ENCODE data around the gene CDKN2C.
A peak's percentile ranks its signal among the peaks of the same experiment; 100 is the strongest.
"Not testable (repeated sequence)": the region's sequence is repeated elsewhere in the genome, so short reads cannot be mapped to it uniquely, and the experiment has no call there.

CDKN2C gene

DNA sequence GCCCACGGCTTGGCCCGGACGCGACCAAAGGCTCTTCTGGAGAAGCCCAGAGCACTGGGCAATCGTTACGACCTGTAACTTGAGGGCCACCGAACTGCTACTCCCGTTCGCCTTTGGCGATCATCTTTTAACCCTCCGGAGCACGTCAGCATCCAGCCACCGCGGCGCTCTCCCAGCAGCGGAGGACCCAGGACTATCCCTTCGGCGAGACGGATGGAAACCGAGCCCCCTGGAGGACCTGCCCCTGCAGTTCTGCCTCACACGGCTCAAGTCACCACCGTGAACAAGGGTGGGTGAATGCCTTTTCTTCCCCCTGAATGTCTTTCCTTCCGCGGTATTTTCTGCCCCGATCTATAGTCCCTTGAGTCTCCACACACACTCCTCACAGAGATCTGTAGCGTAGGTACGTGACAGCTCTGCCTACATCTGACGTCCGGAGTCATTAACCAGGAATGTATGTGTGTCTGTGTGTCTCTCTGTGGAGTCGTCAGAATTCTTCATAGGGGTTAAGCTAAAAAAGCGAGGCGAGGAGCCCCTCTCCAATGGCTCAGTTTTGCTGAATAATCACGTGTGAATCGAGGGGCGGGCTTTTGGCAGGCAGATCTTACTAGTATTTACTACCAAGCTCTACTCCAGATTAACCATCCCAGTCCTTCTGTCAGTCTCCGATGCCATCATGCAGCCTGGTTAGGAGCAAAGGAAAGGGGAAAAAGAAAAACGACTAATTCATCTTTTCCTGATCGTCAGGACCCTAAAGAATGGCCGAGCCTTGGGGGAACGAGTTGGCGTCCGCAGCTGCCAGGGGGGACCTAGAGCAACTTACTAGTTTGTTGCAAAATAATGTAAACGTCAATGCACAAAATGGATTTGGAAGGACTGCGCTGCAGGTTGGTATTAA lies at the start of gene CDKN2C:
Gene CDKN2C (plus strand): TSS at position 635 of the 898 bp plus-strand sequence. CDS start 124 bp downstream, at position 759.
- peak; percentile 99 for DNase-seq

DNA sequence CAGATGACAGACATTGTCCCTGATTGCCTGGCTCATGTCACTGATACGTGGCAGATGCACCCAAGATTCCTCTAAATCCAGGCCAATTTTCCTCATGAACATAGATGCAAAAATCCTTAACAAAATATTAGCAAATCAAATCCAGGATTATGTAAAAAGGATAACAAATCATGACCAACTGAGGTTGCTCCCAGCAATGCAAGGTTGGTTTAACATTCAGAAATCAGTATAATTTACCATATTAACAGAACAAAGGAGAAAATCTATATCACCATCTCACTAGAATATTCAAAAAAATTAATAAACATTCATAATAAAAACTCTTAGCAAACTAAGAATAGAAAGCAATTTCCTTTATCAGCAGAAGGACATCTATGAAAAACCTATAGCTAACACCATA lies 49.6 kb upstream of the CDKN2C start:
- DNase-seq: no peak

DNA sequence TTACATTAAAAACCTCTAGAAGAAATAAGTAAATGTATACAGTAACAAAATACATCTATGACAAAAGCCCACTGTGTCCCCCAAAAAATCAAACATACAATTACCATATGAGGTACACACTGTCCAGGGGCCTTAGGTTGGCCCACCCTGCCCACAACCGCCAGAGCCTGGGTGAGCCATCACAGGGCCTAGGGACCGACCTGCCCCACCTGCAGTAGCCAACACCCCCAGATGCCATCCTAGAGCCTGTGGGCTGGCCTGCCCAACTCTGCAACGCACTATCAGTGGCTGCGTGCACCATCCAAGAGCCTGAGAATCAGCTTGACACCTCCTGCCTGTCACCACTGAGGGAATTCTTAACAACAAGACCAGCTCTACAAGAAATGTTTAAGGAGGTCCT lies 49.0 kb upstream of the CDKN2C start:
- DNase-seq: no peak

DNA sequence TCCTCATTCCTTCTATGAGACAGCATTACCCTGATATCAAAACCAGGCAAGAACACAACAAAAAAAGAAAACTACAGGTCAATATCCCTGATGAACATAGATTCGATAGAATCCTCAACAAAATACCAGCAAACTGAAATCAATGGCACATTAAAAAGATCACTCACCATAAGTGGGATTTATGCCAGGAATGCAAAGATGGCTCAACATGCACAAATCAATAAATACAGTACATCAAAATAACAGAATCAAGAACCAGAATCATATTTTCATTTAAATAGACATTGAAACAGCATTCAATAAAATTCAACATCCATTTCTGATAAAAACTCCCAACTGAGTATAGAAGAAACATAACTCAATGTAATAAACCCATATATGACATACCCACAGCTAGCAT lies 46.5 kb upstream of the CDKN2C start:
- DNase-seq: no peak

DNA sequence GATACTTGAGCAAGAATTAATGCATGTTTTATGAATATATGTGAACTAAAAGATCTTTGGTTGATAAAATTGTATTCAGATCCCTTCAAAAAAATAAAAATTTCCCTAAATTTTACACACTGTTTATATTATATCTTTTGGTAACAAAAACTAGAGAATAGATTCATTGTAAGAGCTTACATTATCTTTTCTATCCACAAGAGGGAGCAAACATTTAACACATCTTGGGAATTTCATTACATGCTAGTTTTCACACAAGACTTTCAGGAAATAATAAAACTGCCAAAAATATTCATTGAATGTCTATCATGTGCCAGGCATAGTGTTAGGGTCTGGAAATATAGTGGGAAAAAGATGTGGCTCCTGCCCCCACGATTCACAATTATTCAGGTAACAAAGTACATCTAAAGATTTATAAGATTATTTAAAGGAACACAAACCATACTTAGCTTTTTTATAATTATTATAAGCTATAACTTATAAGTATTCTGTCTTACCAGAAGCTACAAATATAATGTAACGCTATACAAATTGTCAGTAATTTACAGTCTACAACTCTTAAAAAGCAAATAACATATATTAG lies 40.6 kb upstream of the CDKN2C start:
- DNase-seq: peak; percentile 74

DNA sequence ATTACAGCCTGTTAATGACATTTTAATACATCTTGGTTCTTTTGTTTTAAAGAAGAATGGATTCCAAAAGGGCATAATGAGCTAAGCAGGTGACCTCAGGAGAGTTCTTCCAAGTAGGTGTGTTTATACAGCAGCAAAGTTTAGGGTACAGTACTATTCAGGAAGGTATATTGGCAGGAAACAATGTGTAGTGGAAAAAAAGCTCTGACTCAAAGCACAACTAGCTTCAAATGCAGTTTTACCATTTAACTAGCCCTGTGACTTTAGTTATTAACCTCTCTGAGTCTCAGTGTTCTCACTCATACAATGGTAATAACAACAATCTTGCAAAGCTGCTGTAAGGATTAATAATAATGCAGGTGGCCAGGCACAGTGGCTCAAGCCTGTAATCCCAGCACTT lies 39.9 kb upstream of the CDKN2C start:
- no peak for DNase-seq

DNA sequence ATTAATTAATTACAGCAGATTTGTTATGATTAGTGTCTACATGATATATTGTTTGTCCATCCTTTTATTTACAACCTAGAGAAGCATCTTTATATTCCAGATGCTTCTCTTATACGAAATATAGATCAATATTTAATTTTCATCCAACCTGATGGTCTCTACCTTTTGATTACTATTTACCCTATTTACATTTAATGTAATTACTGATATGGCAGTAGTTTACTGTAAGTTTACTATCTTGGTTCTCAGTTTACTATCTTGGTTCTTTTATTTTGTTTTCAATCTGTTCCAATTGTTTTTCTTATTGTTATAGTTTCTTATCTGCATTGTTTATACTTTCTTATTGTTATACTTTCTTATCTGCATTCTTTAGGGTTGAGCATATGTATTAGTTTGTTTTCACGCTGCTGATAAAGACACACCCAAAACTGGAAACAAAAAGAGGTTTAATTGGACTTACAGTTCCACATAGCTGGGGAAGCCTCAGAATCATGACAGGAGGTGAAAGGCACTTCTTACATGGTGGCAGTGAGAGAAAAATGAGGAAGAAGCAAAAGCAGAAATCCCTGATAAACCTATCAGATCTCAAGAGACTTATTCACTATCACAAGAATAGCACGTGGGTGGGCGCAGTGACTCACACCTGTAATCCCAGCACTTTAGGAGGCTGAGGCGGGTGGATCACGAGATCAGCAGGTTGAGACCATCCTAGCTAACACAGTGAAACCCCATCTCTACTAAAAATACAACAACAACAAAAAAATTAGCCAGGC lies 38.9 kb upstream of the CDKN2C start:
- no peak for DNase-seq

DNA sequence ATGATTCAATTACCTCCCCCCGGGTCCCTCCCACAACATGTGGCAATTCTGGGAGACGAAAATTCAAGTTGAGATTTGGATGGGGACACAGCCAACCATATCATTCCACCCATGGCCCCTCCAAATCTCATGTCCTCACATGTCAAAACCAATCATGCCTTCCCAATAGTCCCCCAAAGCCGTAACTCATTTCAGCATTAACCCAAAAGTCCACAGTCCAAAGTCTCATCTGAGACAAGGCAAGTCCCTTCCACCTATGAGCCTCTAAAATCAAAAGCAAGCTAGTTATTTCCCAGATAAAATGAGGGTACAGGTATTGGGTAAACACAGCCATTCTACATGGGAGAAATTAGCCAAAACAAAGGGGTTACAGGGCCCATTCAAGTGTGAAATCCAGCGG lies 38.0 kb upstream of the CDKN2C start:
- not testable (repeated sequence) for DNase-seq

DNA sequence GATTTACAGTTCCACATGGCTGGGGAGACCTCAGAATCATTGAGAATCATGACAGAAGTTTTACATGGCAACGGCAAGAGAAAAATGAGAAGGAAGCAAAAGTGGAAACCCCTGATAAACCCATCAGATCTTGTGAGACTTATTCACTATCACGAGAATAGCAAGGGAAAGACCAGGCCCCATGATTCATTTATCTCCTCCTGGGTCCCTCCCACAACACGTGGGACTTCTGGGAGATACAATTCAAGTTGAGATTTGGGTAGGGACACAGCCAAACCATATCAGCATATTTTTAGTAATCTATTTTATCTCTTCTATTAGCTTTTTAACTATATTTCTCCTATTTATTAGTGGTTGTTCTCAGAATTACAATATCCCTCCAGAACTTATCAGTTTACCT lies 36.3 kb upstream of the CDKN2C start:
- DNase-seq: not testable (repeated sequence)

DNA sequence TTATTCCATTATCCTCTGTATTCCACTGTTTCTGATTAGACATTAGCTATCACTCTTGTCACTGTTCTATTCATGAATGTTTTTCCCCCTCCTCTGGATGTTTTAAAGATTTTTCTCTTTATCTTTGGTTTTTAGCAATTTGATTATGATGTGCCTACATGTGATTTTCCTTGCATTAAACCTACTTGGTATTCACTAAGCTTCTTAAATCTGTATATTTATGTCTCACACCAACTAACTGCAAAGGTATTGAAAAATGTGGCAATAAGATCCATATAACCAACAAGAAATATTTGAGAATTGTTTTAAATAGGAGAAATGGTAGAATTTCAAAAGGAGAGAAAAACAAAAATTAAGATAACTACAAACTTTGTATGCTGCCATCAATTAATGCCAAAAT lies 35.2 kb upstream of the CDKN2C start:
- no peak for DNase-seq

DNA sequence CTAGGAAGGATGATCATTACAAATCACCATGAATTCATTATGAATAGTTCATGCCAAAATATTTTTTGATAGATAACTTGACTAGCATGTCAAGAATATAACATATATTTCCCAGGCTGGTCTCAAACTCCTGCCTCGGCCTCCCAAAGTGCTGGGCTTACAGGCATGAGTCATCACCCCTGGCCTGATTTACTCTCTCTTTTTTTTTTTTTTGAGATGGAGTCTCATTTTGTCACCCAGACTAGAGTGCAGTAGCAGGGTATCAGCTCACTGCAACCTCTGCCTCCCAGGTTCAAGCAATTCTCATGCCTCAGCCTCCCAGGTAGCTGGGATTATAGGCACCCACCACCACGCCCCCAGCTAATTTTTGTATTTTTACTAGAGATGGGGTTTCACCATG lies 34.8 kb upstream of the CDKN2C start:
- DNase-seq: not testable (repeated sequence)

DNA sequence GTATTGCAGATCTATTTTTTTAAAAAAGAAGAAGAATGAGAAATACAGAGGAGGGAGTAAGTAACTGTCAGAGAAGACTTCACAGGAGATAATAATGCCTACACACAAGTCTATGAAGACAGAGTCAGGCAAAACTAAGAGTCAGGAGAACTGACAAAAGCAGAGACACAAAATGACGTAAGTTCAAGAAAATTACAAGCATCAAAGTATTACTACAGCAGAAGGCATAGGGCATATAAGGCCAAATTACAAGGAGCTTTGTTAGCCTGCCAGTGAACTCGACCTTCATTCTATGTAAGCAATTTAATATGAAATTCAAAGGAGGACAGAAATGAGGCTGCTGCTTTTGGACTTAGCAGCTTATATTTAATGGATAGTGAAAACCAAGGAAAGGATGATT lies 33.7 kb upstream of the CDKN2C start:
- no peak for DNase-seq

DNA sequence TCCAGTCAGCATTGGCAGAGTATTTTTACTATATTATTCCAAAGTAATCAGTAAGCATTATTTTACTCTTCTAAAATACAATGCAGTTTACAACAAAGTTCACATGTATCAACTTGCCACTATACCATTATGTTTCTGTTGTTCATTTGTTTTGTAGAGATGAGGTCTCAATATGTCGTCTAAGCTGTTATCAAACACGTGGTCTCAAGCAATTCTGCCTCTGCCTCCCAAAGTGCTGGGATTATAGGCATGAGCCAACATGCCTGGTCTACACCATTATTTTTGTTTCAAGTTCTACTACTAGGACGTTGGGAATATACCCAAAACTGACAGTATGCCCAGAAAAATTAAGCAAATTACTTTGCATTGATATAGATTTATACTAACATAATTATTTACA lies 29.8 kb upstream of the CDKN2C start:
- DNase-seq: no peak

DNA sequence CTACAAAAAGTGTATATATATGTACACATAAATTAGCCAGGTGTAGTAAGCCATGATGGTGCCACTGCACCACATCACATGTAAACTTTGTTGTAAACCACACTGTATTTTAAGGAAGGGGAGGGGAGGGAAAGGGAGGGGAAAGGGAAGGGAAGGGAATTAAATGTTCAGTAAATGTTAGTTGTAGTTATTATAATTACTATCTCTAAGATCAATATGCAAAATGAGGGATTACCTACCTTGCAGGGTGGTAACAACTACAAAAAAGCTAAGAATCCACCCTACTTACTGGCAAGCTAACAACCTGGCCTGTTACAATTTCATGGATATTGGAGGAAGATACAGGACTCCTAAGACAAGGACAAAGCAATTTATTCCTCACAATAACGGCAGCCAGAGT lies 27.7 kb upstream of the CDKN2C start:
- DNase-seq: no peak

DNA sequence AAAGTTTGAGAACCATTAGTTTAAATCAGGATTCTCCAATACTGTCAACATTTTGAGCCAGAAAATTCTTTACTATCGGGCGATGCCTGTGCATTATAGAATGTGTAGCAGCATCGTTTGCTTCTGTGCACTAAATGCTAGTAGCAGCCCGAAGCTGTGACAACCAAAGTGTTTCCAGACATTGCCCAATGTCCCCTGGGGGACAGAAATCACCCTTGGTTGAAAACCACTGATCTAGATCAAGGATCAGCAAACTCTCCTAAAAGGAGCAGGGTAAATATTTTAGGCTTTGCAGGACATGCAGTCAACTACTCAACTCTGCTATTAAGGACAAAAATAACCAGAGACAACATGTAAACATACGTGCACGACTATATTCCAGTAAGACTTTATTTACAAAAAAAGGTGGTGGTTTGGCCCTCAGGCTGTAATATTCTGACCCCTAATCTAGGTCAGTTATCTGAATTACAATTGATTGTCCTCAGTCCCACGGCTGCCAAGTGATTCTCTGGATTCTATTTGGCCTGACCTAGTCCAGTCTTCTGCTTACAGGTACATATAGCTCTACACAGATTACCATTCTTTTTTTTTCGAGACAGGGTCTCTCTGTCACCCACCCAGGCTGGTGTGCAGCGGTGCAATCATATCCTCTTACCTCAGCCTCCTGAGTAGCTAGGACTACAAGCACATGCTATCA lies 20.6 kb upstream of the CDKN2C start:
- no peak for DNase-seq

DNA sequence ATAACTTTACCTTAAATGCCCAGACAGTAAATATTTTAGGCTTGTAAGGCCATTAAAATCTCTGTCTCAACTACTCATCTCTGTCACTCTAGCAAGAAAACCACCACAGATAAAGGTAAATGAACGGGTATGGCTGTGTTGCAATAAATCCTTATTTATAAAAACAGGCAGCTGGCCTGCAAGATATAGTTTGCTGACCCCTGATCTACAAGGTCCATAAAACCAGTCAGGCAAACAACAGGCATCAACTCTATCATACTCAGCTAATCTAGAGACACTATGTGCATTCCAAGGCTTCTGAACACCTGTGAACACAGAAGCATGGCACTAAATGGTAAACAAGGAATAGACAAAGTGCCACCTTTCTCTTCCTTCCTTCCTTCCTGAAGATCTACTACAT lies 19.6 kb upstream of the CDKN2C start:
- DNase-seq: no peak

DNA sequence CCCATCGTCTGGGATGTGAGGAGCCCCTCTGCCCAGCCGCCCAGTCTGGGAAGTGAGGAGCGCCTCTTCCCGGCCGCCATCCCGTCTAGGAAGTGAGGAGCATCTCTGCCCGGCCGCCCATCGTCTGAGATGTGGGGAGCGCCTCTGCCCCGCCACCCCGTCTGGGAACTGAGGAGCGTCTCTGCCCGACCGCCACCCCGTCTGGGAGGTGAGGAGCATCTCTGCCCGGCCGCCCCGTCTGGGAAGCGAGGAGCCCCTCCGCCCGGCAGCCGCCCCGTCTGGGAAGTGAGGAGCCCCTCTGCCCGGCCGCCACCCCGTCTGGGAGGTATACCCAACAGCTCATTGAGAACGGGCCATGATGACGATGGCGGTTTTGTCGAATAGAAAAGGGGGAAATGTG lies 17.5 kb upstream of the CDKN2C start:
- DNase-seq: not testable (repeated sequence)

DNA sequence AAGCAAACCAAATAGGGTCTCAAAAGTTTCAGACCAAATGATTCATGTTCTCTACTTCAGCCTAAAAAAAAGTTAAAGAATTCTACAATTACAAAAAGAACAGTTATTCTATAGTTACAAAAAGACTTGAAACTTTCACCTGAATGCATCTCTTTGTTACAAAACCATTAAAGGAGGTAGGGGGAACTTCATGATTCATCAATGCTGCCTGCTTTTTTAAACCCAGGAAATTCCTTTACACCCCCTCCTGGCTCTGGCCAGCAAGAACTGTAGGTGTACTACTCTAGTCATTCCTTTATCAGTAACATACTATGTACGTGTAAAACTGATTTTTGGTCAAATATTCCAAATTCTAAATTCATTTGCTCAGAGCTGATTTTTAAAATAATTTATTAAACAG lies 14.9 kb upstream of the CDKN2C start:
- no peak for DNase-seq

DNA sequence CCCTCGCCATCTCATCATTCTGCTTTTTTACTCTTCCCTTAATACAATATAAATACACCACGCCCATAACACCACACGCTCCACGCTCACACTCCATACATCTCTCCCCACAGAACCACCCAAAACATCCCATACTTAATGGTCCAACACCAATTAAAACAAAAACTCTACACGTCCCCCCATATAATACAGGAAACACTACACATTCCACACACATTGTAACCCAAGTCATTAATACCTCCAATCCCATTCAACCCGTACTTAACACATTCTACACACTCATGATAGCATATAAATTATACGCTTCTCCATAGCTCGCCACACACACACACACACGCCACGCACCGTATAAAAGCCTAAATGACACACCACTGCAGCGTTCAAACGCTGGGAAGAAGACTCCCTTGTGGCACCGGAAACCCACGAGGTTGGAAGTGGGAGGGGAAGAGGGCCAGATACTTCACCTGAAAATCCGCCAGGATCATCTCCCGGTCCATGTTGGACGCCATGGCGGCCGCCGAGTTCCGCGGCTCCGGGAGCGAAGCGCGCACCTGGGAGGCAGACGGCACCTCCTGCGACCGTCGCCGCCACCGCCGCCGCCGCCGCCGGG lies 10.6 kb upstream of the CDKN2C start:
- peak; percentile 57 for DNase-seq

DNA sequence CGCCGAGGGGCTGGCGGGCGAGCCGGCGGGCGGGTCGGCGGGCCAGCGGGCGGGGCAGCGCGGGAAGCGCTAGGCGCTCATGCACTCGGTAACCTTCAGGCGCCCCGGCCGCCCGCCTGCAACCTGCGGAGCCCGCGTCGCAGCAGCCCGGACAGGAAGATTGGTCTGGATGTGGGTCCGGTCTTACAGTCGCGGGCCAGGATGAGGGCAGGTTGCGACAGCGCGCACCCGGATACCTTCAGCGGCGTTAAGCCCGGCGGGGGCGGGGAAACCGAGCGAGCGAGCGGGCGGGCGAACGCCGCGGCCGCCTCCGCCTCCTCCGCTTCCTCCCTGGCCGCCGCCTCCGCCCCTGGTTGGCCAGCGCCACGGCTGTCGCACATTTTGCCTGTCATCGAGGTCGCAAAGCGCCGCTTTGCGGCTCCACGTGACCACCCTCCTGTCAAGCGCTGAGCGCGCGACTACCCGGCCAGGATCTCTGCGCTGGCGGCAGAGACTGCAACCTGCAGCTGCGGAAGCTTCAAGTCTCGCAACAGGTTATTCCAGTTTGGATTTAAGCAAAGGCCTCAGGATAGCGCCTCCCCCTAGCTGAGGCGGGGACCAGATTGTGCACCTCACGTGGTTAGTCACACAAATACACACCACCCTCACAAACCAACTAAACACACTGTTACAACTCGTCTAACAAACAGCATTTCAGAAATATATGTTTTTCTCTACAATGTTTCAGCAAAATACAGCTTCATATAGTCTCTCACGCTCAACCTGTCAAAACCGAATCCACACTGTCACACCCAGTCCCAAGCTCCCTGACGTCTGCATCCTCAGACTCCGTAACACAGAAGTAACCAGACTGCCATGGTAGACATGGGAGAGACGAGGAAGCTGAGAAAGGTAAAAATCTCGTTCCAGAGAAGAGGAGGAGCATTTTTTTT lies 9.9 kb upstream of the CDKN2C start, which contains the start of gene FAF1:
Gene FAF1 (minus strand): TSS at position 355 of the 932 bp plus-strand sequence. CDS start 456 bp downstream, outside the sequence.
- peak; percentile 98 for DNase-seq

DNA sequence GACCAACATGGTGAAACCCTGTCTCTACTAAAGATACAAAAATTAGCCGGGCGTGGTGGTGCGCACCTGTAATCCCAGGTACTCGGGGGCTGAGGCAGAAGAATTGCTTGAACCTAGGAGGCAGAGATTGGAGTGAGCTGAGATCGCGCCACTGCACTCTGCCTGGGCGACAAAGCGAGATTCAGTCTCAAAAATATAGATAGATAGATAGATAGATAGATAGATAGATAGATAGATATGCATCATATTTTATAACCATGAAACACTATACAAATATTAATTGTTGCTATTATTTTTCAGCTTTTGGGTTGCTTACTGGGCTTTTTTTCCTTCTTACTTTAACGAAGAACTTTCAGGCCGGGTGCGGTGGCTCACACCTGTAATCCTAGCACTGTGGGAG lies 5.2 kb upstream of the CDKN2C start:
- DNase-seq: no peak
